HEK293T (cell line): Measurements from ENCODE around the gene MAGEA4.

Experiments used
- CTCF ChIA-PET: fragments of 350-600 bp; formaldehyde crosslinking; extraction: SDS; loops from one replicate; lab custom pipeline; 2021; ENCODE audit warnings: antibody characterized with exemption, inconsistent platforms; lab: Yijun Ruan, JAX
- POLR2A ChIA-PET: fragments of 350-600 bp; formaldehyde crosslinking; extraction: SDS; loops from one replicate; lab custom pipeline; 2020; ENCODE audit warnings: antibody characterized with exemption, inconsistent platforms; lab: Yijun Ruan, JAX
- DNase-seq: peaks from one replicate; pipeline ENCODE4 v3.0.0; 2012; ENCODE audit warnings: mixed read lengths; ENCODE audit errors: extremely low spot score
- ARNT ChIP-seq: fragments of 450-650 bp; IDR thresholded peaks from 2 replicates; pipeline ENCODE4 v1.6.1; 2017; ENCODE audit warnings: mild to moderate bottlenecking
- BHLHE40 ChIP-seq: fragments of 450-650 bp; IDR thresholded peaks from 2 replicates; pipeline ENCODE4 v1.6.1; 2016; ENCODE audit warnings: mild to moderate bottlenecking, moderate library complexity, borderline replicate concordance
- CTBP1 ChIP-seq: fragments of 450-650 bp; IDR thresholded peaks from 2 replicates; pipeline ENCODE4 v1.6.1; 2016; ENCODE audit warnings: borderline replicate concordance
- ELF4 ChIP-seq: fragments of 450-650 bp; IDR thresholded peaks from 2 replicates; pipeline ENCODE4 v1.6.1; 2017; ENCODE audit warnings: antibody characterized with exemption
- FOXA1 ChIP-seq: fragments of 450-650 bp; IDR thresholded peaks from 2 replicates; pipeline ENCODE4 v1.6.1; 2016; ENCODE audit warnings: mild to moderate bottlenecking
- FOXK2 ChIP-seq: fragments of 450-650 bp; IDR thresholded peaks from 2 replicates; pipeline ENCODE4 v1.6.1; 2016; ENCODE audit warnings: mild to moderate bottlenecking
- FOXM1 ChIP-seq: fragments of 450-650 bp; IDR thresholded peaks from 2 replicates; pipeline ENCODE4 v1.6.1; 2017; ENCODE audit warnings: mild to moderate bottlenecking, borderline replicate concordance
- HDGF ChIP-seq: fragments of 450-650 bp; IDR thresholded peaks from 2 replicates; pipeline ENCODE4 v1.6.1; 2017; ENCODE audit warnings: antibody characterized with exemption, borderline replicate concordance
- L3MBTL2 ChIP-seq: fragments of 450-650 bp; conservative IDR thresholded peaks from 2 replicates; pipeline ENCODE4 v1.6.1; 2016; ENCODE audit warnings: mild to moderate bottlenecking
- LEF1 ChIP-seq: fragments of 450-650 bp; IDR thresholded peaks from 2 replicates; pipeline ENCODE4 v1.6.1; 2017; ENCODE audit warnings: mild to moderate bottlenecking, borderline replicate concordance
- NFRKB ChIP-seq: fragments of 450-650 bp; IDR thresholded peaks from 2 replicates; pipeline ENCODE4 v1.6.1; 2016; ENCODE audit warnings: mild to moderate bottlenecking, moderate library complexity
- PKNOX1 ChIP-seq: fragments of 450-650 bp; IDR thresholded peaks from 2 replicates; pipeline ENCODE4 v1.6.1; 2016
- SP1 ChIP-seq: fragments of 450-650 bp; IDR thresholded peaks from 2 replicates; pipeline ENCODE4 v1.6.1; 2017
- SUZ12 ChIP-seq: fragments of 450-650 bp; IDR thresholded peaks from 2 replicates; pipeline ENCODE4 v1.6.1; 2016; ENCODE audit warnings: mild to moderate bottlenecking
- TARDBP ChIP-seq: fragments of 450-650 bp; IDR thresholded peaks from 2 replicates; pipeline ENCODE4 v1.6.1; 2016
- ZNF384 ChIP-seq: fragments of 450-650 bp; IDR thresholded peaks from 2 replicates; pipeline ENCODE4 v1.6.1; 2016

Gene MAGEA4

GRCh38 chrX:151935358-151935757 lies 22.7 kb downstream of the MAGEA4 start:
- TF ChIP-seq SUZ12 (no peak), FOXK2 (no peak), ELF4 (no peak), PKNOX1 (no peak), ARNT (no peak), L3MBTL2 (no peak), HDGF (no peak), ZNF384 (no peak), BHLHE40 (no peak), LEF1 (no peak), CTBP1 (no peak), SP1 (no peak), NFRKB (no peak), TARDBP (no peak), FOXM1 (no peak), FOXA1 (no peak)
- no peak for DNase-seq
- ChIA-PET CTCF (no interaction called here), POLR2A (no interaction called here)

GRCh38 chrX:151938172-151938571 lies 25.5 kb downstream of the MAGEA4 start:
- ChIA-PET POLR2A (no interaction called here), CTCF (no interaction called here)
- TF ChIP-seq PKNOX1 (no peak), FOXA1 (no peak), LEF1 (no peak), FOXM1 (no peak)
- no peak for DNase-seq

- ChIA-PET CTCF (no interaction called here), POLR2A (no interaction called here)
- TF ChIP-seq NFRKB = no peak
- no peak for DNase-seq
These were observed 42.0 kb downstream of the MAGEA4 start for GRCh38 chrX:151954730-151955129.

- ChIA-PET POLR2A (no interaction called here), CTCF (no interaction called here)
- no peak for DNase-seq
- TF ChIP-seq TARDBP (no peak), PKNOX1 (no peak), ELF4 (no peak), SP1 (no peak), L3MBTL2 (no peak)
These were observed 45.4 kb downstream of the MAGEA4 start for GRCh38 chrX:151958101-151958500.

- no peak for DNase-seq
- no peak for TF ChIP-seq PKNOX1
- no peak for TF ChIP-seq SUZ12
- TF ChIP-seq ELF4 = no peak
- TF ChIP-seq LEF1 = no peak
- no peak for TF ChIP-seq CTBP1
- TF ChIP-seq FOXA1 = no peak
- TF ChIP-seq TARDBP = no peak
- TF ChIP-seq NFRKB = no peak
- no peak for TF ChIP-seq SP1
- no peak for TF ChIP-seq L3MBTL2
- TF ChIP-seq HDGF = no peak
- TF ChIP-seq BHLHE40 = no peak
- no peak for TF ChIP-seq ARNT
- CTCF ChIA-PET = no interaction called here
These were observed 49.3 kb downstream of the MAGEA4 start for GRCh38 chrX:151962034-151962433.

GRCh38 chrX:151966236-151966635 lies 53.5 kb downstream of the MAGEA4 start:
- no peak for DNase-seq
- TF ChIP-seq ELF4 (no peak), ARNT (no peak), TARDBP (no peak), SUZ12 (no peak), L3MBTL2 (no peak), PKNOX1 (no peak), NFRKB (no peak), SP1 (no peak), CTBP1 (no peak), HDGF (no peak), FOXA1 (no peak), ZNF384 (no peak), LEF1 (no peak), BHLHE40 (no peak), FOXM1 (no peak)
- CTCF ChIA-PET = no interaction called here
- POLR2A ChIA-PET = no interaction called here

More at GRCh38 chrX:151962034-151962433, 49.3 kb downstream of the MAGEA4 start:
- POLR2A ChIA-PET = interaction anchor here (0.6 kb wide), 1 partner anchor 547 kb away, joined by 3 read pairs; no protein-coding TSS in a partner anchor
